Skeletal muscle cell (primary cell): ENCODE data around the gene EN1.

Experiments used
- DNase-seq: peaks from one replicate; pipeline ENCODE4 v3.0.0-alpha.2; 2010; ENCODE audit warnings: low read depth
- H3K4me3 ChIP-seq: 2 replicates; pipeline ENCODE4 v1.5.1; 2011; ENCODE audit warnings: low read depth, mild to moderate bottlenecking, control low read depth, low read length, moderate library complexity

Gene EN1

DNA sequence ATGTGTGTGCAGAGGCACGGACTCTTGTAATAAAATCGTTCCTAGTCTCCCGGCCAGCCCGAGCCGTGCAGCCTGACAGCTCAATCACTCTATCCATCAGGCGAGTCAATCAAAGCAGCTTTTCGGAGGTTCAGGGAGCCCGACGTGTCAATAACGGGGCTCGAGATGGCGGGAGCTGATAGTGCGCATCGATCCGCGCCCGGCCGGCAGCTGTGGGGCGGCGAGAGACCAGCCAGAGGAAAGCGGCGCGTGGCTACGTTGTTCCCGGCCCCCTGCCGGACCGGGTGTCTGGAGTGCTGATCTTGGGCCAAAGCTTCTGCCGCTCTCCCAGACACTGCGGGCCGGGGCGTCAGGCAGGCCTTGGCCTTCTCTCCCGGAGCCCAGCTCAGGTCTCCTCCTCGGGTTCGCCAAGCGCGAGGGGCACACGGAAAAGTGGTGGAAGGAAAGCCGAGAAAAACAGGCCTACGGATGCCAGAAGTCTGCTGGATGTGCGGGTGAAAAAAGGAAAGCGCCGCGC, 2.4 kb downstream of the EN1 start:
- H3K4me3 ChIP-seq, result peak overlapping the region; percentile 63
- DNase-seq, result no peak

DNA sequence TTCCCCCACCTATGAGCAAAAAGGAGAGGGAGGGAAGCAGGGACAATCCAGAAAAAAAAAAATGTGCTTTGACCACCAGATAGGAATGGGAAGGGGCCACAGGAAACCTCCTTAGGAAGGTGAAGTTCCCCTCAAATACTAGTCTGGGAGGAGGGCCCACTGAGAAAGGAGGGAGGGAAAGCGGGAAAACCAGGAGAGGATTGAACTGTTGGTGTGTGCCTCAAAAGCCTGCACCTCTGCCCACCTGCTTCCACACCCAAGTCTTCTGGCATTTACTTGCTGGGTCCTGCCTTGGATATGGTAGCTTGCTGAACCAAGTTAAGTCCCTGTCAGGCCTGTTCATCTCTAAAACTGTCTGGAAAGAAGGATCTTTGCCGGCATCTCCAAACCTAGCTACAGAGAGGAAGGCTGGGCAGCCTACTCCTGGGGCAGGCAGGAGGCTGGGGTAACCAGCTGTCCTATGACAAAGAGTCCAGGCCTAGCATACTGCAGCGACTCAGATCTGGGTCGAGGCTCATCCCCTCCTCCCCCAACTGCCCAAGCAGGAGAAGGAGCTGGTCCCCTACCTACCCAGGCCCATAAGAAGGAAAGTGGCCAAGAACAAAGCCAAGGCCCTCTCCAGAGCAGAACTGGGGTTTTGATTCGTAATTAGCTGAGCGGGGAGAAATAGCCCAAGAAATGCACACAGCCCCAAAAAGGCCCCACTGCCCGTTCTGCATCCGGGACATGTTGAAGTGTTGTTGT, 3.0 kb downstream of the EN1 start:
- no peak for DNase-seq
- H3K4me3 ChIP-seq, result peak overlapping the region; percentile 63

DNA sequence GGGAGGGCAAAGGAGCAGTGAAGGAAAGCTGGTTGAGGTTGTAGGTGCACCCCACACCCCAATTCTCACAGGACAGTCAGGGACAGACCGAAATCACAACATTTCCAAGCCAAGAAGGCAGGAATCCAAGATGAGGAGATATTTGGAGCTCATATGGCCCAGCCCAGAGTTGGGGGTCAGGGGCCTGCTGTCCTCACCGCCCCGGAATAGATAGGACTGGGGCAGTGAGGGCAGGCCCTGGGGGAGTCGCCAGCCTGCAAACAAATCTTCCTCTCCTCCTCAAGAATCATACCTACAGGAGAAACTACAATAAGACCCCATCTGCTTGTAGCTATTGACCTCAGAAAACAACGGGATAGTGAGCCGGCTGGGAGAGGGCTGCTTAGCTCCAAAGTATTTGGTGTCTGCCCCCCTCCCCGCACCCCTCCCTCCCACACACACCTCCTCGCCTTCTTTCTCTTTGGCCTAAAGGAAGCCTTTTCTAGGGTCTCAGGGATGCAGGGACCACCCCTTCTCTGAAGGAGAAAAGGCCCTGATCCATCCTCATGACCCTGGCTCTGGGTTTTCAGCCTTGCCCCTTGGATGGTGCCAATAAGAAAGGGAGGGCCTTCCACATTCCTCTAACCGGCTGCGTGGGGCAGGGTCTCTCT, 3.8 kb downstream of the EN1 start:
- DNase-seq, result no peak
- peak overlapping the region; percentile 63 for H3K4me3 ChIP-seq

DNA sequence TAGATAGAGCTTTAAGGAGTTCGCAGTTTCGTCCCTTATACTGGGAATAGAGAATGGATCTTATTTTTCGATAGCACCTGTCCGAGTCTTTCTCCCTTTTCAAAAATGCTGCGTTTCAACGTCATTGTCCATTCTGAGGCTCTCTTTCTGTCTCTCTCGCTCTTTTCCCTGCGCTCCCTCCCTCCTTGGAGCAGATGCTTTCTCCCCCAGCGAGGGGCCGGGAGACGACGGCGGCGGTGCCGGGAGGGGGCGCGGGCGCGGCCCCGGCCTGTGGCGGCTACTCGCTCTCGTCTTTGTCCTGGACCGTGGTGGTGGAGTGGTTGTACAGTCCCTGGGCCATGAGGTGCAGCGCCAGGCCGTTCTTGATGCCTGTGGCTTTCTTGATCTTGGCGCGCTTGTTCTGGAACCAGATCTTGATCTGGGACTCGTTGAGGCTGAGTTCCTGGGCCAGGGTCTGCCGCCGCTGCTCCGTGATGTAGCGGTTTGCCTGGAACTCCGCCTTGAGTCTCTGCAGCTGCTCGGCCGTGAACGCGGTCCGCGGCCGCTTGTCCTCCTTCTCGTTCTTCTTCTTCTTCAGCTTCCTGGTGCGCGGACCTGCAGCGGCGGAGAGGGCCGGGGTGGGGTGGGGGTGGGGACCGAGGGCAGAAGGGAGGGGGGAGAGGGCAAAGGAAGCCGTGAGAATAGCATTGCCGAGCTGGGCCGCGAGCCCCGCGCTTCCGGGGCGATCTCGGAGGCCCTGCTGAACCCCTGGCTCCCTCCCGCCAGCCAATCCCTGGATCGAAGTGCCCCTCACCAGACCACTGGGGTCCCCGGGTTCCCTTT, 4.6 kb downstream of the EN1 start:
- H3K4me3 ChIP-seq, result peak overlapping the region; percentile 63
- DNase-seq, result no peak

DNA sequence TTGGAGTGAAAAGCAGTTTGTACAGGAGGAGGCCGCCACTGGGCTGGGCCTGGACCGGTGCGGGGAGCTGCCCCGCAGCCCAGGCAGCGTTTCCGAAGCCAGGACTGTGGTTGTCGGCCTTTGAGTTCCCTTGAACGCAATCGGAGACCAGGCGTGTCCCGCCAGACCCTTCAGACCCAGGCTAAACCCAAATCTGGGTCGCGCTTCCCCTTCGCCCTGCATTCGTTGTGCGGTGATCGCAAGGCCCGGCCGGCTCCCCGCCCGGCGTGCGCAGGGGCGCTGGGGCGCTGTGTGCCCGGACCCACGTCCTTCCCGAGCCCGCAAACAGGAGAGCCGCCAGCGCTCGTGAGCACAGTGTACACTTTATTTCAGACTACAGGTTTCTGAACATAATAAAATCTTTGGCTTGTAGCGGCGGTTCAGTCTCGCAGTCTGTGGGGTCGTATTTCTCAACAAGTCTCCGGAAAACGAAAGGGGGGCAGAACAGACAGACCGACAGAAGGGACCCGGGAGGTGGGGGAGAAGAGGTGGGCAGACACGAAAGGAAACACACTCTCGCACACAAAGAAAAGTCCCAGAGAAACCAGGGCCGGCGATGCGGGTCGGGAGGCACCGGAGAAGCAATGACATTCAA, 5.5 kb downstream of the EN1 start:
- DNase-seq, result no peak
- H3K4me3 ChIP-seq, result peak overlapping the region; percentile 63

DNA sequence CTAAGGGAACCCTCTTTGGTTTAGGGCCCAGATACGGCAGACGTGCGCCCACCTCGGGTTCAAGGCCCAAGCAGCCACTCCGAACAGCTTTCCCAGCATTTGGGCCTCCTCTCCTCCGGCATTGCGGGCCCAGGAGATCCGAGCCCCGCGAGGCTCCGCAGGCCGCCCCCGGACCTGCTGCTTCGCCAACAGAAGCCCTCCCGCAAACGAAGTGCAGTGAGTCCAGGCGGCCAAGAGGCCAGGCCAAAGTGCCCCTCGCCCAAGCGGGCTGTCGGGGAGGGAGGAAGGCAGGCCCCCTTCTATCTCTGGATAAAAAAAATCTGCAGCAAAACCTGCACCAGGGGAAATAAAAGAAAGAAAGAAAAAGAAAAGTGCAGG, 6.0 kb downstream of the EN1 start:
- H3K4me3 ChIP-seq, result peak overlapping the region; percentile 63
- DNase-seq, result no peak

DNA sequence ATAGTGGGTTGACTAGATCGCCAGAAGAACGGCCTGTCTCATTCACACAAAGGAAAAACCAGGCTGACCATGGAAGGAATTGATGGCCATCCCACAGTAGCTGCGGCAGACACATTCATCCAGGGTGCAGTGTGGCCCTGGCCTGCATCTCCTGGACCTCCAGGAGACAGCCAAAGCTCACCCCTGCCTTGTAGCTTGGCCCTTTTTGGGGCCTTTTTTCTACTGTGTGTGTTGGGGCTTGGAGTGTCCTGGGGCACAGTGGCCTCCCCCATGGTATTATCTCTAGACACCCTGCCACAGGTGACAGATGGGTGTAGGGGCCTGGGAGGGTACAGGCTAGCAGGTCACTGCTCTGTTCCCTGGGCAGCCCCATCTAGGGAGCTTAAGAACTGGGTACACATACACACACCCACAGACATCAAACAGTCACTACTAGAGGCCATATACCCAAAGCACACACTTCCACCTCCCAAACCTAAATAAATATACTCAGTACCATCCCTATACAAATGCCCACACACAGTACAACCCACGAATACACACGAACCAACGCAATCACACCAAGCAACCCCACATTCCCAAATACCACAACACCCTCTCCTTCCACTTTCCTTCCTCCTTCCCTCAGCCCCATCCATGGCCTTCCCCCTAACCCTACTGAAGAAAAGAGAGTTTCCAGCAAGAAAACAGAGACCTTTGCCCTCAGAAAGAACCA, 8.6 kb downstream of the EN1 start:
- no peak for DNase-seq
- no peak overlapping the region for H3K4me3 ChIP-seq

DNA sequence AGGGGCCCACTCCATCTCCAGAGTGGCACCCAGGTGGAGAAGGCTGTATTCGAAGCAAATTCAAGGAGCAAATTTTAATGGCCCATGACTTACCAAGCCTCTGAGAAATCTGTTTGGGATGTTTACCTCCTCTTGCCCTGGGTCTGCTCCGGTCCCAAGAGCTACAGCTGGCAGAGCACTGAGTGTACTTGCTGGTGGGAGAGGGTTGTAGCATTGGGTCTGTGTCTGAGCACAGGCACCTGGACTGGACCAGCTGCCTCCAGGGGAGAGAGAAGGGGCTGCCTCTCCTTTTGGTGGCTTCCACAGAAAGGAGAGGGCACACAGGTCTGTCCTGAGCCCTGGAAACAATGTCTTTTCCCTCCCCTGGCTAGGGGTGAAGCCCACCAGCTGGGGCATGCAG, 9.8 kb downstream of the EN1 start:
- DNase-seq, result no peak
- H3K4me3 ChIP-seq, result no peak overlapping the region

DNA sequence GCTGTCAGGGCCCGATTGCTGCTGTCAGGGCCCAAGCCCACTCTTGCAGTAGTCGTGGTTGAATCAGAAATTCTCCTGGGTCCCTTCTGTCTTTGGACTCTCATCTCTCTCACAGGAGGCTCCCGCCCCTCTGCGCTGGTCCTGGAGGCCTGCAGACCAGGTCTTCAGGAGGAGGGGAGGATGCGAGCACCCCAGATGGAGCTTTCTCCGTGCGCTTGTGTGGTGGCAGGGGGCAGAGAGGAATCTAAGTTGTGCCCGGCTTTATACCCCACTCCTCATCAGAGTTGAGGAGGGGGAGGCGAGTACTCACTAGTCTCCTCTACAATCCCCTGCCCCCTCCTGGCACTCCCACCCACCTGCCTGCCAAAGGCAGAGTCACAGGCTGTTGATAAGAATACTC, 10.4 kb downstream of the EN1 start:
- no peak overlapping the region for H3K4me3 ChIP-seq
- no peak for DNase-seq

DNA sequence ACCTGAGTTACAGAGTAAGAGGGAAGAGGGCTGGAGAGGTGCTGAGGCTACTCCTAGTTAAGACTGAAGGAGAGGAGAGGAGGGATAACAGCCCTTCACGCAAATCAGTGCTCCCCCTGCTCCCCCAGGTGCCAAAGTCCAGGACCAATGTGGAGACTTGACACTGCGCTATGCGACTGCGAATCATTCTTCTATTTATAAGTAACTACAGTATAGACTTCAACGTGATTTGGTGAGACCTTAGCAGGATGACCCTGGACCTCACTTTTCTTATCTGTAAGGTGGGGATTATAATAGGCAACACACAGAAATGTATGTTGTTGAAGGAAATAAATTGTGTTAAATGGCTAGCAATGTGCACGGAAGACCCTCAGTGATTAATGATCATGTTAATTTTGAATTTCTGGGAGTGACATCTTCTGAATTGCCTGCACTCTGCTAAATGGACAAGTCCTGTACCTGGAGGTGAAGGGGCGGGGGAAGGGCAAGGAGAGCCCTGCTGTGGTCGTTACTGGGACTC, 11.0 kb downstream of the EN1 start:
- no peak for DNase-seq
- peak overlapping the region; percentile 54 for H3K4me3 ChIP-seq

DNA sequence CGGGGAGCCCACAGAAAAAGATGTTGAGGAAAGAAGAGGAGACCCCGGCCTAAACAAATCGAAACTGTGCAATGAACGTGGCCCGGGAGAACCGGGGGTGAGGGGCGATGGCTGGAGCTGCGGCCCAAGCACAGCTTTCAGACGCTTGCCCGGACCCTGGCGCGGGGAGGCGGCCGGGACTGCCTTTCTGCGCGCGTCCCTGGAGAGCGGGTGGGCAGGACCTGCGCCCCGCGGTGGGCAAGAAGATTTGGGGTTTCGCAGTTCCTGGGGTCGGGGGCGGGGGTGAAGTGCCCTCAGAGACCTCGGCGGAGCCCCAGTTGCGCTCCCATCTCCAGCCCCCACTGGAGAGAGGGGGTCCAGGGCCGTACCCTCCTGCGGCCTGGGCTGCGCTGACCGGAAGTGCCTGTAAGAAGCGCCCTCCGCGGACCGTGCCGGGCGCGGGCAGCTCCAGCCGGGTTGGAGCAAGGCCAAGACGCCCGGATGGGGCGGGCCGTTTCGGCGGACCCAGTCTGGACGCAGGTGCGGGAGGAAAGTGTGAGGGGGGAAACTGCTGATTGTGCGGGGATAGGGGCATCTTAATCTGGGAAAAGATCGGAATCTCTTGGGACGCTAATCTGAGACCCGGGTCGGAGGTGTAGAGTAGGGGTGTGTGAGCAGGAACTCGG, 11.6 kb downstream of the EN1 start:
- H3K4me3 ChIP-seq, result peak overlapping the region; percentile 54
- no peak for DNase-seq

DNA sequence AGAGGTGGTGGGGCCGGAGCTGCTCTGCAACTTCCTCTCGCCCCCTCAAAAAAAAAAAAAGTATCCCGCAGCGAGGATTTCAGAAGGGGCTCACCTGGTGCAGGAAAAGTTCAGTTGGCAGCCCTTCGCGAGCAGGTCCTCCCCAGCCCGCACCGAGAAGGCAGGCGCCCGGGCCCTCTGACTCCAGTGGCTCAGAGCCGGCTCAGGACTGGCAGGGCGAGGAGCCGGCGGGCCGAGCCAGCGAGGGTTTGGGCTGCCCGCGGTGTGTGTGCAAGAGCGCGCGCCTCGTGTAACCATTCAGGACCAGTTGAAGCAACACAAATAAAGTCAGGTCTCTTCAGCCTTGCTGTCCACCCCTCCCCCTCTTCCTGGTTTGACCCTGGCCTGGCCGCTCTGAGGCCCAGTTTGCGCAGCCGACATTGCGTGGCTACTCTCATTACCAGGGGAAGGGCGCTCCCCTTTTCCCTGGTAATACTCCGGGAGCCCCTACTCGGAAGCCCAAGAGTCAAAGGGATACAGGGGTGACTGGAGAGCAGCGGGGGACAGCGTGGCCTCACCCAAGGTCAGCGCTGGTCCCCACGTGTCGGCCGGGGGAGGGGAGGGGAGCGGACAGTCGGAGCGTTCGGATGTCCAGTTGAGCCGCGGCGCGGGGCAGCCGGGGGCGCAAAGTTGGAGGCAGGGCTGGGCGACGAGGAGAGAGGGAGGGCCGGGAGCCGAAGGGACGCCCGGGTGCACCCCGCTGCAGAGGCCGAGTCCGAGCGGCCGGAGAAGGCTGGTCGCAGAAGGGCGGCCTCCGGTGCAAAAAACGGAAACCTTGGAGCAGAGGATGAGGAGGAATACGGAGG, 12.3 kb downstream of the EN1 start:
- no peak for DNase-seq
- H3K4me3 ChIP-seq, result peak overlapping the region; percentile 54

DNA sequence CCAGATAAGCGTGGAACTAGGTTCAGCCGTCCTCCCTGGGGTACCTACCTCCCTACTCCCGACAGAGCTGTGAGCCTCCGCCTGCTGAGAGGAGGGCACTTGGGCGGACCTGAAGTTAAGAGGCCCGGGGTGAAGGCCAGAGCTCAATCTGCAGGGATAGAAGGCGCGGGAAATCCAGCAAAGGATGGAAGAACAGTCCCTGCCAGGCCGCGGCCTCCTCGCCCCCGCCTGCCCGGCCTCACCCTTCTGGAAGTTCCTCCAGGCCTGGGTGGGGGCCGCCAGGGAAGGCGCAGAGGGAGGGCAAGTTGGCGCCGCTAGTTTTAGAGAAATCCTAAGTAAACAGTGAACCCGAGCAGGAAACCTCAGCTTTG, 13.0 kb downstream of the EN1 start:
- H3K4me3 ChIP-seq, result no peak overlapping the region
- DNase-seq, result no peak

DNA sequence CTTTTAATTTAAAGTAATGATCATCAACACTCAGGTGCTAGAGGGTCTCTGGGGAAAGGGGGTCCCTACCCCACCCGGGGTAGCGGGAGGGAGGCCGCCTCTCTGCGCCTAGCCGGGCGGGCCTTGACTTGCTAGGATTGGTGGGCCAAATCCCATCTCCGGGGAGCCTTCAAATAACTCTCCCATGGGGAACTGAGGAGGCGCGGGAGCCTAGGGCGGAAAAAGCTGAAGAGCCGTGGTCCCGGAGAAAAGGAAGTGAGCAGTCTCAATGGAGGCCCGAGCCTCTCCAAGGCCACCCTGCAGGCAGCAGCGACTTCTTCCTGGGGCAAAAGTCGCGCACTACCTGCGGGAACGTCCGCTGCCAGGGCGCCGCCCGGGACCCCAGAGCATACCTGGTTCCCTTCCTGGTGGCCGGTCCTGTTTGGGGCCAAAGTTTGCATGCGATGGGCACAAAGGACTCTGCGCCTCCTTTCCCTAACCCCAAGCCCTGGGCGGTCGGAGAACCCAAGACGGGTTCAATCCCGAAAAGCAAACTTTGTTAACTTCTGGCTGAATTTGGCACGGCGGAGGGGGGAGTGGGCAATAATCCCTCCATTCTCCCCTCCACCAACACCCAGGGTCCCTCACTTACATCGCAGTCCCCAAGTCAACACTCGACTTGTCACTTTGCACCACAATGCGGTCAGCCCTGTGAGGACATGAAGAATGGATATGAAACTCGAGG, 13.6 kb downstream of the EN1 start:
- no peak overlapping the region for H3K4me3 ChIP-seq
- no peak for DNase-seq

DNA sequence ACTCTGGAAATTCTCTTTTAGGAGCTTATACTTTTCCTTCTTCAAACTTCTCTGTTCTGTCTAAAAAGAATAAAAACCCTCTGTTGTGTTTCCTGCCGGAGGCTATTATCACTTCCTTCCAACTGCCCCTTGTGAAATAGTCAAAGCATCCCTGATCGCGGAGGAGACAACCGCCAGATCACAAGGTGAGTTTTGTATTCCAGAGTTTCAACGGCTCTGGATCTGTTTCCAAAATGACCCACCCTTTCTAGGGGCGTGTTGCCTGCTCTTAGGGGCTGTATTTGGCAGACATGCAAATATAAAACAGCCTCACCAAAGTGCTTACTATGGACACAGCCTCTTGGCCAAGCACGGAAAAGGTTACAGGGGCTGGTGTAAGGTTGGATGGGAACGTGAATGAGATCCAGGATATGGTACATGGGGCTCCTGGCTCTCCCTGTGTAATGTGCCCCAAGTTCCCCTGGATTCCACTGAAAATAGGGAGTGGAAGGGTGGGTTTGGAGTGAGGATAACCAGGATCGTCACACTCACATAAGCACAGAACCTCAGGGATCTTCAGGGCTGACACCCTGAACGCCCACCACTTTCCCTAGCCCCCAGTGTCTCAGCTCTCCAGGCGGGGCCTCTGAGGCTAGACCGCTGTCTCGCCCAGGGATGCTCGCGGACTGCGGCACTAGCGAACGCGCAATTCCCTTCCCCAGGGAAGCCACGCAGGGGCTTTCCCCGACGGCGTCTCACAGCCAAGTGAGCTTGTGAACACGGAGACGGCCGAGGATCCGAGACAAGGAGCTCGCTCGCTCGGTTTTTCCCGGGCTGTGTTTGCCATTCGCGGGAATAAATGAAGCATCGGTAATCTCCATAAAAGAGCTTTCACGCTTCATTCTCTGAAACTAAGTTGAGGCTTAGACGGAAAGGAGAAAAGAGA, 14.4 kb downstream of the EN1 start:
- no peak overlapping the region for H3K4me3 ChIP-seq
- no peak for DNase-seq
